Vagina (tissue), 2 donors: ENCODE results near the gene HGF. TPM values are rescaled to one million over a fixed set of nuclear protein-coding genes. Genes with fewer than 3 reads are reported as not detected.

Experiments used
- DNase-seq, 2 donors: peaks; one replicate each; pipeline ENCODE4 v3.0.0-alpha.2; 2017; ENCODE audit errors: extremely low spot score in 2 of 2
- H3K27ac ChIP-seq: fragments of 200-600 bp; sonication (generic); one replicate; pipeline ENCODE4 v1.5.1; 2019
- H3K27me3 ChIP-seq: fragments of 200-600 bp; sonication (generic); one replicate; pipeline ENCODE4 v1.5.1; 2019
- H3K36me3 ChIP-seq, 2 donors: fragments of 200-600 bp; sonication (generic); one replicate each; pipeline ENCODE4 v1.5.1; 2017 to 2019
- H3K4me1 ChIP-seq: fragments of 200-600 bp; sonication (generic); one replicate; pipeline ENCODE4 v1.5.1; 2019
- H3K4me3 ChIP-seq, 2 donors: fragments of 200-600 bp; sonication (generic); 1 replicate in 1 of 2; 2 replicates in 1 of 2; pipeline ENCODE4 v1.5.1; 2016 to 2019
- H3K9me3 ChIP-seq: fragments of 200-600 bp; sonication (generic); one replicate; pipeline ENCODE4 v1.5.1; 2019
- POLR2A ChIP-seq, 2 donors: fragments of 450-650 bp; IDR thresholded peaks; one replicate each; pipeline ENCODE4 v1.6.1; 2017; ENCODE audit warnings: antibody characterized with exemption in 2 of 2, mild to moderate bottlenecking in 2 of 2, moderate library complexity in 2 of 2
- POLR2AphosphoS5 ChIP-seq, 2 donors: sonication (generic); formaldehyde crosslinking; IDR thresholded peaks; one replicate each; pipeline ENCODE4 v1.9.0; 2017; ENCODE audit warnings: antibody characterized with exemption in 2 of 2, mild to moderate bottlenecking in 2 of 2, low read depth in 1 of 2; ENCODE audit not compliant: insufficient read depth in 1 of 2
- intact Hi-C: fragments of 100-400 bp; cut with DNase I; formaldehyde crosslinking; loops from one replicate; pipeline ENCODE4 v1.15.1; 2023
- total RNA-seq: library from RNA; depleted of rRNA; stranded (reverse); fragments of >200 nt; gene quantifications from one replicate; pipeline ENCODE4 v1.2.3, GENCODE V29; 2016
- TF ChIP-seq, protein P1 (sequence below), 3 experiments: fragments of 450-650 bp in 2 of 3; fragments of 200-600 bp in 1 of 3; sonication (generic) in 1 of 3; IDR thresholded peaks; one replicate each; pipeline ENCODE4 v1.5.1; 2017 to 2019; ENCODE audit warnings: antibody characterized with exemption in 3 of 3, mild to moderate bottlenecking in 2 of 3, moderate library complexity in 2 of 3

The HGF gene
- total RNA-seq, 1 donor from 2014 or later = 15.0 TPM

DNA sequence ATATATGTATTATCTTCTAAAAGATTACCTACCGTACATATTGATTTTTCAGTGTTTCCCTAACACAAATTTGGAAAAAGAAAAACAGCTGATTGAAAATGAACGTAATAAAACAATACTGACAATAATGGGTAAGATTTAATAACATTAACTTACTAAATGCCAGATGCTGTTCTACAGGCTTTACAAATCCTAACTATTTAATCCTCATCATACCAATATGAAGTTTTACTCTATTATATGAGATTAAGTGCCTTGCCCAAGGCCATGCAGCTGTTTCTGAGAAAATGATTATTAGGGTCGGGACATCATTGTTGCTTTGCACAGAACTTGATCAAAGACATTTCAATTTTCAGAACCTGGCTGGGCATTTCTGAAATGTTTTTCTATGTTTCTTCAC, 104.6 kb downstream of the HGF start:
- no peak overlapping the region for H3K27ac ChIP-seq
- no peak overlapping the region for H3K4me3 ChIP-seq
- H3K4me1 ChIP-seq = no peaks in the 10 kb centered on the region
- intact Hi-C loops = no loop called here
- no peaks in the 10 kb centered on the region for H3K9me3 ChIP-seq
- no peaks in the 10 kb centered on the region for H3K27me3 ChIP-seq
- H3K36me3 ChIP-seq = no peaks in the 10 kb centered on the region
- no peak for DNase-seq
- no peak for TF ChIP-seq POLR2A (IDR thresholded peaks at IDR 0.05)

DNA sequence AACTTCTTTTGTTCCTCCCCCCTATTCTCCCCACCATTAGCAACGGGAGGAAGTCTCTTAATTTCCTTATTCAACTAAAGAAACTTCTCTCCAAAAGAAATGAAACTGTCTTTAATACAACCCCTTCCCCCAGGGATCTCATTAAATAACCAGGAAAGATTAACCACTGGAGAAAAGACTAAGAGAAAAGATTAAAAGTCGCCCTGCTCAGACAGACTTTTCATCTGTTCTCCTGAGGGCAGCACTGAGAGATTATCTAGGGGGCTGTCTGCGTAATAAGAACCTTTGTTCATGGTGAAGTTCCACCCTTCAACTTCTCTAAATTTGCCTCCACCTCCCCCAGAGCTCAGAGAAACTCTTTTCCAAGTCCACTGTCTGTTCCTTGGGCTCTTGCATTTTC, 105.5 kb downstream of the HGF start:
- no peak for DNase-seq
- no peaks in the 10 kb centered on the region for H3K9me3 ChIP-seq
- H3K36me3 ChIP-seq = no peaks in the 10 kb centered on the region
- no peak overlapping the region for H3K4me3 ChIP-seq
- no peak overlapping the region for H3K27ac ChIP-seq
- intact Hi-C loops = no loop called here
- no peaks in the 10 kb centered on the region for H3K4me1 ChIP-seq
- H3K27me3 ChIP-seq = no peaks in the 10 kb centered on the region
- TF ChIP-seq POLR2AphosphoS5 (IDR thresholded peaks at IDR 0.05; ENCODE audit: insufficient read depth in 1 of 2, low read depth in 1 of 2) (no peak), POLR2A (IDR thresholded peaks at IDR 0.05) (no peak)
- TF ChIP-seq, protein P1, sequence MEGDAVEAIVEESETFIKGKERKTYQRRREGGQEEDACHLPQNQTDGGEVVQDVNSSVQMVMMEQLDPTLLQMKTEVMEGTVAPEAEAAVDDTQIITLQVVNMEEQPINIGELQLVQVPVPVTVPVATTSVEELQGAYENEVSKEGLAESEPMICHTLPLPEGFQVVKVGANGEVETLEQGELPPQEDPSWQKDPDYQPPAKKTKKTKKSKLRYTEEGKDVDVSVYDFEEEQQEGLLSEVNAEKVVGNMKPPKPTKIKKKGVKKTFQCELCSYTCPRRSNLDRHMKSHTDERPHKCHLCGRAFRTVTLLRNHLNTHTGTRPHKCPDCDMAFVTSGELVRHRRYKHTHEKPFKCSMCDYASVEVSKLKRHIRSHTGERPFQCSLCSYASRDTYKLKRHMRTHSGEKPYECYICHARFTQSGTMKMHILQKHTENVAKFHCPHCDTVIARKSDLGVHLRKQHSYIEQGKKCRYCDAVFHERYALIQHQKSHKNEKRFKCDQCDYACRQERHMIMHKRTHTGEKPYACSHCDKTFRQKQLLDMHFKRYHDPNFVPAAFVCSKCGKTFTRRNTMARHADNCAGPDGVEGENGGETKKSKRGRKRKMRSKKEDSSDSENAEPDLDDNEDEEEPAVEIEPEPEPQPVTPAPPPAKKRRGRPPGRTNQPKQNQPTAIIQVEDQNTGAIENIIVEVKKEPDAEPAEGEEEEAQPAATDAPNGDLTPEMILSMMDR (IDR thresholded peaks at IDR 0.05) = no peak

GRCh38 chr7:81662531-81662930, 107.3 kb downstream of the HGF start:
- intact Hi-C loops = loop anchor here (2.0 kb wide), 1 partner anchor 24 kb away; no protein-coding TSS in a partner anchor
- Histone ChIP-seq H3K9me3 (no peaks in the 10 kb centered on the region), H3K36me3 (no peaks in the 10 kb centered on the region), H3K4me1 (no peaks in the 10 kb centered on the region), H3K4me3 (no peak overlapping the region), H3K27ac (no peak overlapping the region), H3K27me3 (no peaks in the 10 kb centered on the region)
- TF ChIP-seq, protein P1 (IDR thresholded peaks at IDR 0.05) = no peak
- TF ChIP-seq POLR2AphosphoS5 (IDR thresholded peaks at IDR 0.05; ENCODE audit: insufficient read depth in 1 of 2, low read depth in 1 of 2) (no peak), POLR2A (IDR thresholded peaks at IDR 0.05) (no peak)
- DNase-seq = no peak

- DNase-seq = no peak
- no peaks in the 10 kb centered on the region for H3K4me1 ChIP-seq
- no peaks in the 10 kb centered on the region for H3K27me3 ChIP-seq
- H3K4me3 ChIP-seq = no peak overlapping the region
- intact Hi-C loops = no loop called here
- TF ChIP-seq POLR2AphosphoS5 (IDR thresholded peaks at IDR 0.05; ENCODE audit: insufficient read depth in 1 of 2, low read depth in 1 of 2) (no peak), POLR2A (IDR thresholded peaks at IDR 0.05) (no peak)
- TF ChIP-seq, protein P1 (IDR thresholded peaks at IDR 0.05) = no peak
- no peak overlapping the region for H3K27ac ChIP-seq
- no peaks in the 10 kb centered on the region for H3K36me3 ChIP-seq
- H3K9me3 ChIP-seq = no peaks in the 10 kb centered on the region
These were observed 110.0 kb downstream of the HGF start for GRCh38 chr7:81659697-81660395.

DNA sequence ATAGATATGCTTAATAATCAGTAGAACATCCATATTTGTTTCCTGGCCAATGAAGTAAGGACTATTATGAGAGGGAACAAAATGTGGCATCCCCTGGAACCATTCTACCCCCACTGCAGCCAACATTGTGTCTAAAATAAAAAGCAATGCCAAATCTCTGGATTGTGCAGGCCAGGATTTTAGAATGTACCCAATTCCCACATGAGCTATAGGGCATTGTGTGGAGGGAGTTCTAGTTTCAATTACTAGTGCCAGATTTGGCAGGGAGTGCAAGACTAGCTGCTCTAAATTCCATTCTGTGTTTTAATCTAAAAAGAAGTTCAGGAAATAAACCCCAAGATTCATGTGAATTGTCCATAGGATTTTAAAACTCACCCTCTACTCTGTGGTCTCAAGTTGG, 112.3 kb downstream of the HGF start:
- intact Hi-C loops = no loop called here
- Histone ChIP-seq H3K27me3 (no peaks in the 10 kb centered on the region), H3K27ac (no peak overlapping the region), H3K4me3 (no peak overlapping the region), H3K9me3 (no peaks in the 10 kb centered on the region), H3K36me3 (no peaks in the 10 kb centered on the region), H3K4me1 (no peaks in the 10 kb centered on the region)
- DNase-seq = no peak
- TF ChIP-seq POLR2A (IDR thresholded peaks at IDR 0.05) = no peak
- TF ChIP-seq, protein P1 (IDR thresholded peaks at IDR 0.05) = no peak
- TF ChIP-seq POLR2AphosphoS5 (IDR thresholded peaks at IDR 0.05; ENCODE audit: insufficient read depth in 1 of 2, low read depth in 1 of 2) = no peak
